NCI-H2227 treated with DMSO at 0.1 percent for 48 hours (cell line): ENCODE data around the gene TAL2.

Experiments used
- DNase-seq: peaks from one replicate; lab custom pipeline; 2025; lab: John Stamatoyannopoulos, UW

Gene TAL2

GRCh38 chr9:105662184-105663104 is at the start of gene TAL2:
TSS of gene TAL2 (plus strand) at chr9:105662457. CDS start at chr9:105662497, 40 bp downstream.
- DNase-seq: no peak

GRCh38 chr9:105621001-105621400 is 41.3 kb upstream of the TAL2 start:
- DNase-seq: no peak

GRCh38 chr9:105625088-105625487 is 37.2 kb upstream of the TAL2 start:
- DNase-seq: no peak

- no peak for DNase-seq
These were observed 29.4 kb upstream of the TAL2 start for GRCh38 chr9:105632807-105633206.

- DNase-seq: no peak
These were observed 28.8 kb upstream of the TAL2 start for GRCh38 chr9:105633411-105633810.

GRCh38 chr9:105636331-105636730 is 25.9 kb upstream of the TAL2 start:
- DNase-seq: no peak

- DNase-seq: no peak
These were observed 24.4 kb upstream of the TAL2 start for GRCh38 chr9:105637787-105638395.

- no peak for DNase-seq
These were observed 22.3 kb upstream of the TAL2 start for GRCh38 chr9:105639936-105640335.

- DNase-seq: no peak
These were observed 18.5 kb upstream of the TAL2 start for GRCh38 chr9:105643795-105644194.

GRCh38 chr9:105646879-105647594 is 15.2 kb upstream of the TAL2 start:
- DNase-seq: no peak

- no peak for DNase-seq
These were observed 14.5 kb upstream of the TAL2 start for GRCh38 chr9:105647595-105648349.

GRCh38 chr9:105651806-105652205 is 10.5 kb upstream of the TAL2 start:
- no peak for DNase-seq

GRCh38 chr9:105656131-105656921 is 5.9 kb upstream of the TAL2 start:
- peak; percentile 3 for DNase-seq

GRCh38 chr9:105658351-105658750 is 3.9 kb upstream of the TAL2 start:
- DNase-seq: no peak

GRCh38 chr9:105661011-105661410 is 1.2 kb upstream of the TAL2 start:
- DNase-seq: no peak

GRCh38 chr9:105663914-105664313 is 1.7 kb downstream of the TAL2 start:
- DNase-seq: no peak

GRCh38 chr9:105667867-105668266 is 5.6 kb downstream of the TAL2 start:
- DNase-seq: no peak

- DNase-seq: no peak
These were observed 8.1 kb downstream of the TAL2 start for GRCh38 chr9:105670315-105670714.

GRCh38 chr9:105670775-105671174 is 8.5 kb downstream of the TAL2 start:
- no peak for DNase-seq

- DNase-seq: no peak
These were observed 10.5 kb downstream of the TAL2 start for GRCh38 chr9:105672711-105673234.

GRCh38 chr9:105673850-105674387 is 11.7 kb downstream of the TAL2 start:
- no peak for DNase-seq
